KMS-11 (cell line): ENCODE measurements around the gene PACSIN1.

Experiments
- H2AFZ ChIP-seq: fragments of 200-600 bp; sonication (generic); 2 replicates; pipeline ENCODE4 v1.6.1; 2016; ENCODE audit warnings: antibody characterized with exemption, mixed run types, low read depth
- H3K27ac ChIP-seq: fragments of 200-600 bp; sonication (generic); 2 replicates; pipeline ENCODE4 v1.6.1; 2016; ENCODE audit warnings: mild to moderate bottlenecking, mixed run types
- H3K27me3 ChIP-seq: fragments of 200-600 bp; sonication (generic); 2 replicates; pipeline ENCODE4 v1.6.1; 2017; ENCODE audit warnings: mild to moderate bottlenecking, low read depth, mixed run types, moderate library complexity; ENCODE audit not compliant: insufficient read depth
- H3K36me3 ChIP-seq: fragments of 200-600 bp; sonication (generic); 2 replicates; pipeline ENCODE4 v1.6.1; 2017; ENCODE audit warnings: mild to moderate bottlenecking, mixed run types; ENCODE audit not compliant: insufficient read depth
- H3K4me1 ChIP-seq: fragments of 200-600 bp; sonication (generic); 2 replicates; pipeline ENCODE4 v1.6.1; 2016; ENCODE audit warnings: mild to moderate bottlenecking, low read depth, mixed run types; ENCODE audit not compliant: poor library complexity, severe bottlenecking
- H3K4me2 ChIP-seq: fragments of 200-600 bp; sonication (generic); 2 replicates; pipeline ENCODE4 v1.7.0; 2016; ENCODE audit warnings: mild to moderate bottlenecking, mixed run types
- H3K4me3 ChIP-seq: fragments of 200-600 bp; sonication (generic); IDR thresholded peaks from 2 replicates; pipeline ENCODE4 v1.6.1; 2017; ENCODE audit warnings: low read depth, low read length, mixed read lengths; ENCODE audit not compliant: insufficient read depth
- H3K79me2 ChIP-seq: fragments of 200-600 bp; sonication (generic); 2 replicates; pipeline ENCODE4 v1.6.1; 2016; ENCODE audit warnings: low read depth, mixed run types; ENCODE audit not compliant: insufficient read depth
- H3K9ac ChIP-seq: fragments of 200-600 bp; sonication (generic); 2 replicates; pipeline ENCODE4 v1.6.1; 2016; ENCODE audit warnings: mild to moderate bottlenecking, mixed run types
- H4K20me1 ChIP-seq: fragments of 200-600 bp; sonication (generic); 2 replicates; pipeline ENCODE4 v1.6.1; 2016; ENCODE audit warnings: mild to moderate bottlenecking, mixed run types; ENCODE audit not compliant: insufficient read depth
- TF ChIP-seq, protein P1 (sequence below): fragments of 200-600 bp; sonication (generic); conservative IDR thresholded peaks from 2 replicates; pipeline ENCODE4 v1.6.1; 2017; ENCODE audit warnings: low read depth, mild to moderate bottlenecking, antibody characterized with exemption, low read length, moderate library complexity, mixed read lengths

PACSIN1 gene

DNA sequence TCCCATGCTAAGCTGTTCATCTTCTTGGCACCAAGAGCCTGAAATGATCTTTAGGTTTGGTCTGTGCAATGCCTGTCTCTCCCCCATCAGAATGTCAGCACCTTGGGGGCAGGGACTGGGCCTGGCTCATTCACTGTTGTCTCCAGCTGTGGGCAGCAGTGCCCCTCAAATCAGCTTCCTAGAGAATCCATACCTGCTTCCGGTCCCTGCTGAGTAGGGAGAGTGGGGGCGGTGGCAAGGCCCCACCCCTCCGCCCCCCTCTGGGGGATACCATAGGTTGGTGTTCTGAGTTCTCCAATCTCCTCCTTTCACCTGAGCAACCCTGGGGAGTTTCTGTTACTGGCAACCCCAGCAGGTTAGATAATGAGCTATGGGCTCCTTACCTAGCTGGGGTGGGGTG lies 109.5 kb downstream of the PACSIN1 start:
- no peaks in the 10 kb centered on the region for H3K27me3 ChIP-seq
- no peak overlapping the region for H3K9ac ChIP-seq
- TF ChIP-seq, protein P1, sequence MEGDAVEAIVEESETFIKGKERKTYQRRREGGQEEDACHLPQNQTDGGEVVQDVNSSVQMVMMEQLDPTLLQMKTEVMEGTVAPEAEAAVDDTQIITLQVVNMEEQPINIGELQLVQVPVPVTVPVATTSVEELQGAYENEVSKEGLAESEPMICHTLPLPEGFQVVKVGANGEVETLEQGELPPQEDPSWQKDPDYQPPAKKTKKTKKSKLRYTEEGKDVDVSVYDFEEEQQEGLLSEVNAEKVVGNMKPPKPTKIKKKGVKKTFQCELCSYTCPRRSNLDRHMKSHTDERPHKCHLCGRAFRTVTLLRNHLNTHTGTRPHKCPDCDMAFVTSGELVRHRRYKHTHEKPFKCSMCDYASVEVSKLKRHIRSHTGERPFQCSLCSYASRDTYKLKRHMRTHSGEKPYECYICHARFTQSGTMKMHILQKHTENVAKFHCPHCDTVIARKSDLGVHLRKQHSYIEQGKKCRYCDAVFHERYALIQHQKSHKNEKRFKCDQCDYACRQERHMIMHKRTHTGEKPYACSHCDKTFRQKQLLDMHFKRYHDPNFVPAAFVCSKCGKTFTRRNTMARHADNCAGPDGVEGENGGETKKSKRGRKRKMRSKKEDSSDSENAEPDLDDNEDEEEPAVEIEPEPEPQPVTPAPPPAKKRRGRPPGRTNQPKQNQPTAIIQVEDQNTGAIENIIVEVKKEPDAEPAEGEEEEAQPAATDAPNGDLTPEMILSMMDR, result no peak
- H3K4me2 ChIP-seq, result no peak overlapping the region
- no peak overlapping the region for H2AFZ ChIP-seq
- no peak overlapping the region for H3K4me3 ChIP-seq
- no peak overlapping the region for H3K27ac ChIP-seq
- no peaks in the 10 kb centered on the region for H3K79me2 ChIP-seq
- no peaks in the 10 kb centered on the region for H3K36me3 ChIP-seq
- H3K4me1 ChIP-seq, result no peaks in the 10 kb centered on the region
- H4K20me1 ChIP-seq, result no peaks in the 10 kb centered on the region

DNA sequence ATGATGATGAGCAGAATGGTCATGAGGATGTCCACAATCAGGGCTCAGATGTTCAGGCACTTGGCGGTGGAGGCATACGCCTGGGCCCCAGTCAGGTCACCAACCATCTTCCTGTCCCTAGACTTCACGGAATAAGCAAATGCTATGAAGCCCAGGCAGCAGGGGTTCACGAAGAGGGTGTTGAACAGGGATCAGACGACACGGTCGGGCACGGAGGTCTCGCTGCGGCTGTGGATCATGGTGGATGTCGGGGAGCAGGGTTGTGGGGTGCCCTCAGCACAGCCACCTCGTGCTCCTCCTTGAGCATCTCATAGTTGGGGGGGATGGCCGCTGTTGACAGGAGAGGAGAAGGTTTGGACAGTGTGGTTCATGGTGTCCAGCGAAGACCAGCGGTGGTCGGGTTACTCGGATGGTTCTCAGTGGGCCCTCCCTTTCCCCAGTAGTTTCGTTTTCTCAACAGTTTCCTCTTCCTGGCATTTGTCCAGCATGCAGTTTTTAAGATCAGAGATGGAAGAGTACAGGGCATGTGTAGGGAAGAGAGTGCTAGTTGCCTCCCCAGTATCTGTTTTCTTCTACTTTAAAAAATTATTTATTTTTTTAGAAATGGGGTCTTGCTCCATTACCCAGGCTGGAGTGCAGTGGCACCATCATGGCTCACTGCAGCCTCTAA lies 110.5 kb downstream of the PACSIN1 start:
- Histone ChIP-seq H2AFZ (no peak overlapping the region), H3K4me1 (no peaks in the 10 kb centered on the region), H3K27ac (no peak overlapping the region), H3K36me3 (no peaks in the 10 kb centered on the region), H3K4me3 (no peak overlapping the region), H3K4me2 (no peak overlapping the region), H3K27me3 (no peaks in the 10 kb centered on the region), H3K9ac (no peak overlapping the region), H4K20me1 (no peaks in the 10 kb centered on the region), H3K79me2 (no peaks in the 10 kb centered on the region)
- TF ChIP-seq, protein P1, result no peak

DNA sequence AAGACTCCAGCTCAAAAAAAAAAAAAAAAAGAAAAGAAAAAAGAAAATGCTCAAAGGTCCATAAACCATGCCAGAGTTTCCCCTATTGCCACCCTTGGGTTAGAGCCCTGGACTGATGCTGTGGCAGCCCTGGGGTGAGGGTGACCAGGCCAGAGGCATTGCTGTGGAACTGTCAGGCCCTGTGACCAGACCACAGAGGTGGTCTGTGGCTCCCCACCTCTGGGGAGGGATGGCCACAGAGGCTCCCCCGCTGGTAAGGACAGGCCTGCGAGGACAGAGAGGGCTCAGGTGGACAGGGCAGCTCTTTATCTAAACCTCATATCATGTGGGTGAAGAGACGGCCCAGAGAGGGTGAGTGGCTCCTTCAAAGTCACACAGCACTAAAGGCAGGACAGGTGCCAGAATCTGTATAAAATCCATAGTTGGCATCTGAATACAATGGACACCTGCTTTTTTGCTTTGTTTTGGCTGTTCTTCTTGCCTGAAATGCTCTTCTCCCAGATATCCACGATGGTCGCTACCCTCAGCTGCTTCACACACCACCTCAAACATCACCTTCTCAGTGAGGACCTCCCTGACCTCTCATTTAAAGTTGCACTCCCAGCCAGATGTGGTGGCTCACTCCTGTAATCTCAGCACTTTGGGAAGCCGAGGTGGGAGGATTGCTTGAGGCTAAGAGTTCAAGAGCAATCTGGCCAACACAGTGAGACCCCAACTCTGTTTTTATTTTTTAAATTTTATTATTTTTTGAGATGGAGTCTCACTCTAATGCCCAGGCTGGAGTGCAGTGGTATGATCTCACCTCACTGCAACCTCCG lies 112.8 kb downstream of the PACSIN1 start:
- H3K4me1 ChIP-seq, result no peaks in the 10 kb centered on the region
- H3K4me3 ChIP-seq, result no peak overlapping the region
- H2AFZ ChIP-seq, result no peak overlapping the region
- no peak overlapping the region for H3K9ac ChIP-seq
- no peaks in the 10 kb centered on the region for H3K36me3 ChIP-seq
- TF ChIP-seq, protein P1, result no peak
- H3K27ac ChIP-seq, result no peak overlapping the region
- no peaks in the 10 kb centered on the region for H3K27me3 ChIP-seq
- H4K20me1 ChIP-seq, result no peaks in the 10 kb centered on the region
- no peaks in the 10 kb centered on the region for H3K79me2 ChIP-seq
- H3K4me2 ChIP-seq, result no peak overlapping the region

DNA sequence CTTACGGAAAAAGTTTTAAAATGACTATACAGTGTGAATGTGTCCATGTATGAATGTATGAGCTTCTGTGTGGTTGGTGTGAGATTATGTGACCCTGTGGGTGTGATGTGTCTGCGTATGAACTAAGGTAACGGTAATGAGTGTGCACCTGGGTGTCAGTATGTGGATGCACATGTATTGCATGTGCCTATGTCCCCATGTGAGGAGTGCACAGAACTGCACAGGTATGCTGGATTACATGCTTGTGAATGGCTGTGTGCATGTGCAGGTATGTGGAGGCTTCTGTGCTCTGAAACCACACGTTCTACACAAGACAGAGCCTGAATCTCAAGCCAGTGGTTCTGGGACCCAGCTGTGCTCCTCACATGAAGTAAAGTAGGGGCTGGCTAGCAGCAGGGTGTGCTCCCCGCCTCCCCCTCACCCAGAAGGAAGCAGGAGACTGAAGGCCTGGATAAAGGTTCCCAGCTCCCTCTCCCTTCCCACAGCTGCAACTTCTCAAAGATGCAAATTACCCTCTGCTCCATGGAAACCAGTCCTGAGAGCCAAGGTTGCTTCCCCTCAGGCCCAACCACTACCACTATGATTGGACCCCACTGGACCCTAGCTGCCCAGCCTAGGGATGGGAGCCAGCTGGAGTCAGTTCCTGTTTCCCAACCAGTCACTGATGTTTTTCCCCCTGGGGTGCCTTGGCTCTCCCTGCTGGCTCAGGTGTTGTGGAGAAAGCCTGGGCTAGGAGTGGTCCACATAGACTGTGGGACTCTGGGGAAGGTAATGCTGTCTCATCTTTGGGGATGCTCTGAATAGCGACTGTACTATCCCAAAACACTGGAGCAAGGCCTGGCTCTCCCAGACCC lies 115.1 kb downstream of the PACSIN1 start:
- Histone ChIP-seq H3K36me3 (no peaks in the 10 kb centered on the region), H3K4me2 (no peak overlapping the region), H3K79me2 (no peaks in the 10 kb centered on the region), H4K20me1 (no peaks in the 10 kb centered on the region), H3K4me3 (no peak overlapping the region), H3K9ac (no peak overlapping the region), H3K27ac (no peak overlapping the region), H2AFZ (no peak overlapping the region), H3K4me1 (peaks cover 12% of the 10 kb centered on the region), H3K27me3 (no peaks in the 10 kb centered on the region)
- TF ChIP-seq, protein P1, result no peak
